A673 (cell line): ENCODE data around the gene NHERF1. TPM values are rescaled to one million over a fixed set of nuclear protein-coding genes. Genes with fewer than 3 reads are reported as not detected.

Experiments used
- BruUV-seq: library from RNA; stranded (reverse); fragments of 400-500 nt; replicated peaks from 2 replicates; lab custom pipeline; 2021; lab: Mats Ljungman, UMichigan
- CTCF ChIA-PET: fragments of 300-600 bp; sonication (Branson Sonifier 250); formaldehyde crosslinking; loops from one replicate; lab custom pipeline; 2022; ENCODE audit warnings: antibody characterized with exemption; lab: Charles Lee
- POLR2A ChIA-PET: fragments of 300-600 bp; sonication (Branson Sonifier 250); formaldehyde crosslinking; loops from one replicate; lab custom pipeline; 2022; ENCODE audit warnings: antibody characterized with exemption; ENCODE audit not compliant: low non-redundant PET; lab: Charles Lee
- DNase-seq: peaks from one replicate; pipeline ENCODE4 v3.0.0-alpha.2; 2015; ENCODE audit warnings: low spot score
- H3K27ac ChIP-seq: fragments of 200-600 bp; sonication (generic); 2 replicates; pipeline ENCODE4 v1.5.1; 2016; ENCODE audit warnings: mixed run types, low read depth, mild to moderate bottlenecking, mixed read lengths, antibody characterized with exemption, low read length; ENCODE audit not compliant: poor library complexity, severe bottlenecking
- H3K27me3 ChIP-seq: fragments of 200-600 bp; sonication (generic); replicated peaks from 2 replicates; pipeline ENCODE4 v1.6.1; 2017; ENCODE audit warnings: mixed run types, low read depth, mild to moderate bottlenecking, mixed read lengths, antibody characterized with exemption, low read length; ENCODE audit not compliant: insufficient read depth, poor library complexity
- H3K36me3 ChIP-seq: fragments of 200-600 bp; sonication (generic); 2 replicates; pipeline ENCODE4 v1.6.1; 2016; ENCODE audit warnings: mixed run types, mild to moderate bottlenecking, mixed read lengths, antibody characterized with exemption, low read length; ENCODE audit not compliant: insufficient read depth, poor library complexity, severe bottlenecking
- H3K4me1 ChIP-seq: fragments of 200-600 bp; sonication (generic); 2 replicates; pipeline ENCODE4 v1.6.1; 2017; ENCODE audit warnings: mixed run types, mild to moderate bottlenecking, mixed read lengths, antibody characterized with exemption, low read length; ENCODE audit not compliant: insufficient read depth, poor library complexity, severe bottlenecking
- H3K4me3 ChIP-seq: fragments of 200-600 bp; sonication (generic); 2 replicates; pipeline ENCODE4 v1.5.1; 2016; ENCODE audit warnings: low read depth, mixed run types, mild to moderate bottlenecking, mixed read lengths, low read length; ENCODE audit not compliant: poor library complexity, severe bottlenecking
- H3K9me3 ChIP-seq: fragments of 200-600 bp; sonication (generic); 2 replicates; pipeline ENCODE4 v1.6.1; 2016; ENCODE audit warnings: mixed run types, low read depth, mild to moderate bottlenecking, mixed read lengths, antibody characterized with exemption, low read length; ENCODE audit not compliant: poor library complexity, severe bottlenecking
- CTCF ChIP-seq: fragments of 300-800, 200-600 bp; sonication (generic); conservative IDR thresholded peaks from 2 replicates; pipeline ENCODE4 v1.5.1; 2017; ENCODE audit warnings: low read depth, mild to moderate bottlenecking, antibody characterized with exemption, low read length, moderate library complexity, mixed read lengths
- EZH2 ChIP-seq: fragments of 200-600 bp; sonication (generic); IDR thresholded peaks from 2 replicates; pipeline ENCODE4 v1.6.1; 2017; ENCODE audit warnings: borderline replicate concordance, low read depth, mild to moderate bottlenecking, mixed read lengths, antibody characterized with exemption, low read length; ENCODE audit not compliant: poor library complexity, severe bottlenecking
- intact Hi-C: fragments of 100-400 bp; cut with micrococcal nuclease; formaldehyde crosslinking; loops from one replicate; pipeline ENCODE4 v1.10.0; 2022; ENCODE audit not compliant: unreplicated experiment
- microRNA-seq: library from miRNA; unstranded; fragments of <30 nt; microRNA quantifications from one replicate; pipeline ENCODE4 v1.2.0, GENCODE V29; 2021
- total RNA-seq: library from RNA; stranded (reverse); gene quantifications from 2 replicates; pipeline ENCODE4 v1.2.3, GENCODE V29; 2021

Gene NHERF1
- total RNA-seq, 1 experiment from 2014 or later = 33.8 TPM

GRCh38 chr17:74818291-74818938, 70.0 kb downstream of the NHERF1 start:
- TF ChIP-seq CTCF (no peak), EZH2 (no peak)
- DNase-seq = no peak
- BruUV-seq = no TSS peak
- peaks cover 53% of the 10 kb centered on the region for H3K4me1 ChIP-seq
- H3K36me3 ChIP-seq = peaks cover 3% of the 10 kb centered on the region
- no peaks in the 10 kb centered on the region for H3K27me3 ChIP-seq
- no peak overlapping the region for H3K4me3 ChIP-seq
- H3K9me3 ChIP-seq = no peaks in the 10 kb centered on the region
- H3K27ac ChIP-seq = no peak overlapping the region
- ChIA-PET POLR2A (no interaction called here), CTCF (no interaction called here)
- intact Hi-C loops = no loop called here

Small RNA genes lying within 50 kb of the gene (microRNA-seq; reads per million reads assigned to microRNA genes)
- gene MIR3615 = 139 reads per million, percentile 68 among the genes with 10 or more reads in this experiment

Other genes starting within 250 kb of the NHERF1 start
- not detected in 2 replicates for gene CD300LB, start 217.2 kb upstream of the NHERF1 start, total RNA-seq
- not detected in 2 replicates for gene CD300C, start 202.5 kb upstream of the NHERF1 start, total RNA-seq
- not detected in 2 replicates for gene CD300H, start 181.1 kb upstream of the NHERF1 start, total RNA-seq
- gene CD300LD, start 156.3 kb upstream of the NHERF1 start, total RNA-seq = not detected in 2 replicates
- gene CD300E, start 124.9 kb upstream of the NHERF1 start, total RNA-seq = not detected in 2 replicates
- not detected in 2 replicates for gene CD300LF, start 35.7 kb upstream of the NHERF1 start, total RNA-seq
- not detected in 2 replicates for gene RAB37, start 11.4 kb upstream of the NHERF1 start, total RNA-seq
- gene NAT9, start 27.7 kb downstream of the NHERF1 start, total RNA-seq = 55.6 and 60.6 TPM in 2 replicates
- 0.09 and 0.24 TPM in 2 replicates for gene GRIN2C, start 111.3 kb downstream of the NHERF1 start, total RNA-seq
- gene FDXR, start 124.4 kb downstream of the NHERF1 start, total RNA-seq = 17.8 and 22.3 TPM in 2 replicates
- not detected in 2 replicates for gene FADS6, start 145.0 kb downstream of the NHERF1 start, total RNA-seq
- gene USH1G, start 174.6 kb downstream of the NHERF1 start, total RNA-seq = not detected in 2 replicates
- gene OTOP2, start 175.6 kb downstream of the NHERF1 start, total RNA-seq = not detected in 2 replicates
- gene OTOP3, start 187.3 kb downstream of the NHERF1 start, total RNA-seq = not detected in 2 replicates
- 1.2 and 2.9 TPM in 2 replicates for gene HID1, start 224.1 kb downstream of the NHERF1 start, total RNA-seq
- 5.8 and 7.6 TPM in 2 replicates for gene CDR2L, start 239.0 kb downstream of the NHERF1 start, total RNA-seq